NK-92 (cell line): ENCODE results near the gene MYBPC2.

Experiments
- DNase-seq: peaks from one replicate; lab custom pipeline; 2025; ENCODE audit not compliant: unreplicated experiment; lab: John Stamatoyannopoulos, UW

The MYBPC2 gene

GRCh38 chr19:50496189-50497021 is 63.7 kb downstream of the MYBPC2 start:
- no peak for DNase-seq

- DNase-seq = no peak
Observed at GRCh38 chr19:50497022-50497405, 64.3 kb downstream of the MYBPC2 start.

- no peak for DNase-seq
Observed at GRCh38 chr19:50498219-50499056, 65.7 kb downstream of the MYBPC2 start.

GRCh38 chr19:50500060-50500752 is 67.5 kb downstream of the MYBPC2 start:
- no peak for DNase-seq

- no peak for DNase-seq
Observed at GRCh38 chr19:50500753-50501151, 68.1 kb downstream of the MYBPC2 start.

- DNase-seq = no peak
Observed at GRCh38 chr19:50501186-50501567, 68.5 kb downstream of the MYBPC2 start.

GRCh38 chr19:50501568-50502475 is 69.1 kb downstream of the MYBPC2 start:
- DNase-seq = no peak

- no peak for DNase-seq
Observed at GRCh38 chr19:50505856-50506611, 73.3 kb downstream of the MYBPC2 start.

GRCh38 chr19:50506700-50507099 is 74.0 kb downstream of the MYBPC2 start:
- DNase-seq = no peak

- no peak for DNase-seq
Observed at GRCh38 chr19:50507376-50507775, 74.7 kb downstream of the MYBPC2 start.

GRCh38 chr19:50508843-50509190 is 76.1 kb downstream of the MYBPC2 start:
- DNase-seq = no peak

GRCh38 chr19:50509366-50509765 is 76.7 kb downstream of the MYBPC2 start:
- no peak for DNase-seq

- DNase-seq = no peak
Observed at GRCh38 chr19:50510121-50510670, 77.5 kb downstream of the MYBPC2 start.

- no peak for DNase-seq
Observed at GRCh38 chr19:50510700-50511068, 78.0 kb downstream of the MYBPC2 start.

GRCh38 chr19:50511069-50511822 is 78.6 kb downstream of the MYBPC2 start, which contains the start of gene JOSD2:
Gene JOSD2 (minus strand): TSS chr19:50511191. CDS start chr19:50510431, 760 bp downstream.
- DNase-seq = peak; percentile 84

- DNase-seq = no peak
Observed at GRCh38 chr19:50512112-50512998, 79.7 kb downstream of the MYBPC2 start.

- DNase-seq = no peak
Observed at GRCh38 chr19:50512999-50513745, 80.5 kb downstream of the MYBPC2 start.
